SU-DHL-6 (cell line): ENCODE measurements around the gene NLGN1.

Experiments
- H2AFZ ChIP-seq: fragments of 200-600 bp; sonication (generic); 2 replicates; pipeline ENCODE4 v1.6.1; 2014; ENCODE audit warnings: low read depth, mild to moderate bottlenecking, moderate library complexity, mixed read lengths, antibody characterized with exemption, low read length; ENCODE audit not compliant: severe bottlenecking
- H3F3A ChIP-seq: fragments of 200-600 bp; shearing (Covaris generic); 2 replicates; pipeline ENCODE4 v1.6.0; 2016; ENCODE audit warnings: antibody characterized with exemption, mild to moderate bottlenecking; ENCODE audit not compliant: insufficient read depth
- H3K27ac ChIP-seq: fragments of 200-600 bp; sonication (generic); 2 replicates; pipeline ENCODE4 v1.5.1; 2016; ENCODE audit warnings: low read depth, mild to moderate bottlenecking, low read length, moderate library complexity, mixed read lengths
- H3K27me3 ChIP-seq: fragments of 200-600 bp; sonication (generic), shearing (Covaris generic); 2 replicates; pipeline ENCODE4 v1.6.0; 2014; ENCODE audit warnings: mild to moderate bottlenecking, low read length
- H3K36me3 ChIP-seq: fragments of 200-600 bp; sonication (generic); 2 replicates; pipeline ENCODE4 v1.6.1; 2014; ENCODE audit warnings: mild to moderate bottlenecking, low read length, mixed read lengths
- H3K4me2 ChIP-seq: fragments of 300-600, 200-600 bp; shearing (Covaris generic), sonication (generic); 2 replicates; pipeline ENCODE4 v1.6.0; 2014; ENCODE audit warnings: low read length, low read depth, mild to moderate bottlenecking; ENCODE audit not compliant: poor library complexity, severe bottlenecking
- H3K4me3 ChIP-seq: fragments of 200-600 bp; sonication (generic); 2 replicates; pipeline ENCODE4 v1.5.1; 2014; ENCODE audit warnings: antibody characterized with exemption, low read length, mild to moderate bottlenecking, mixed read lengths; ENCODE audit not compliant: insufficient read depth, poor library complexity, severe bottlenecking
- H3K79me2 ChIP-seq: fragments of 200-600 bp; sonication (generic); 2 replicates; pipeline ENCODE4 v1.6.1; 2014; ENCODE audit warnings: mild to moderate bottlenecking, low read length, moderate library complexity; ENCODE audit not compliant: insufficient read depth
- H3K9ac ChIP-seq: fragments of 200-600 bp; sonication (generic); 2 replicates; pipeline ENCODE4 v1.7.0; 2014; ENCODE audit warnings: mild to moderate bottlenecking, low read length
- H3K9me2 ChIP-seq: fragments of 200-600 bp; sonication (generic); replicated peaks from 2 replicates; pipeline ENCODE4 v1.6.1; 2014; ENCODE audit warnings: low read length; ENCODE audit not compliant: insufficient read depth
- H3K9me3 ChIP-seq: fragments of 200-600 bp; sonication (generic); 2 replicates; pipeline ENCODE4 v1.6.1; 2014; ENCODE audit warnings: low read length, mixed read lengths; ENCODE audit not compliant: insufficient read depth
- H4K20me1 ChIP-seq: fragments of 200-600 bp; sonication (generic); 2 replicates; pipeline ENCODE4 v1.6.1; 2014; ENCODE audit warnings: low read depth, mild to moderate bottlenecking, antibody characterized with exemption, low read length, moderate library complexity, mixed read lengths
- CTCF ChIP-seq: fragments of 200-600 bp; sonication (generic); IDR thresholded peaks from one replicate; pipeline ENCODE4 v1.5.1; 2017; ENCODE audit warnings: antibody characterized with exemption, mild to moderate bottlenecking, low read length, moderate library complexity; ENCODE audit not compliant: insufficient read depth, poor library complexity, severe bottlenecking
- EZH2phosphoT487 ChIP-seq: fragments of 200-600 bp; sonication (generic), shearing (Covaris generic); conservative IDR thresholded peaks from 2 replicates; pipeline ENCODE4 v1.6.1; 2018; ENCODE audit warnings: mild to moderate bottlenecking, antibody characterized with exemption, low read length, moderate library complexity, mixed read lengths

The NLGN1 gene

GRCh38 chr3:173399044-173399443 is 1.5 kb downstream of the NLGN1 start:
- Histone ChIP-seq H3K4me3 (no peak overlapping the region), H3K4me2 (no peak overlapping the region), H3K9ac (no peak overlapping the region), H3F3A (no peaks in the 10 kb centered on the region), H3K79me2 (no peaks in the 10 kb centered on the region), H3K9me2 (no peaks in the 10 kb centered on the region), H3K27ac (no peak overlapping the region), H4K20me1 (no peaks in the 10 kb centered on the region), H3K36me3 (no peaks in the 10 kb centered on the region), H2AFZ (no peak overlapping the region), H3K27me3 (no peaks in the 10 kb centered on the region), H3K9me3 (no peaks in the 10 kb centered on the region)
- TF ChIP-seq EZH2phosphoT487 = no peak
- no peak for TF ChIP-seq CTCF

- Histone ChIP-seq H3K36me3 (no peaks in the 10 kb centered on the region), H3K79me2 (no peaks in the 10 kb centered on the region), H3K9me2 (no peaks in the 10 kb centered on the region), H3K4me3 (no peak overlapping the region), H2AFZ (no peak overlapping the region), H3K27me3 (no peaks in the 10 kb centered on the region), H4K20me1 (no peaks in the 10 kb centered on the region), H3K4me2 (no peak overlapping the region), H3F3A (no peaks in the 10 kb centered on the region), H3K27ac (no peak overlapping the region), H3K9me3 (no peaks in the 10 kb centered on the region), H3K9ac (no peak overlapping the region)
- TF ChIP-seq EZH2phosphoT487 (no peak), CTCF (no peak)
Measured at GRCh38 chr3:173401369-173401768, 3.8 kb downstream of the NLGN1 start.

GRCh38 chr3:173402656-173403055 is 5.1 kb downstream of the NLGN1 start:
- no peak overlapping the region for H3K27ac ChIP-seq
- H3K4me2 ChIP-seq = no peak overlapping the region
- no peaks in the 10 kb centered on the region for H3F3A ChIP-seq
- H3K9me2 ChIP-seq = no peaks in the 10 kb centered on the region
- no peak overlapping the region for H3K4me3 ChIP-seq
- H3K27me3 ChIP-seq = no peaks in the 10 kb centered on the region
- no peak overlapping the region for H3K9ac ChIP-seq
- H3K79me2 ChIP-seq = no peaks in the 10 kb centered on the region
- H4K20me1 ChIP-seq = no peaks in the 10 kb centered on the region
- TF ChIP-seq EZH2phosphoT487 = no peak
- no peak for TF ChIP-seq CTCF
- no peaks in the 10 kb centered on the region for H3K36me3 ChIP-seq
- H2AFZ ChIP-seq = no peak overlapping the region
- no peaks in the 10 kb centered on the region for H3K9me3 ChIP-seq

GRCh38 chr3:173403376-173403775 is 5.8 kb downstream of the NLGN1 start:
- Histone ChIP-seq H4K20me1 (no peaks in the 10 kb centered on the region), H3K4me2 (no peak overlapping the region), H3K9me2 (no peaks in the 10 kb centered on the region), H3K4me3 (no peak overlapping the region), H3F3A (no peaks in the 10 kb centered on the region), H3K79me2 (no peaks in the 10 kb centered on the region), H3K27ac (no peak overlapping the region), H3K27me3 (no peaks in the 10 kb centered on the region), H3K9ac (no peak overlapping the region), H2AFZ (no peak overlapping the region), H3K9me3 (no peaks in the 10 kb centered on the region), H3K36me3 (no peaks in the 10 kb centered on the region)
- TF ChIP-seq EZH2phosphoT487 = no peak
